ENCODE measurements around the gene LRFN3. TPM values are rescaled to one million over a fixed set of nuclear protein-coding genes. Genes with fewer than 3 reads are reported as not detected.

The LRFN3 gene
- total RNA-seq, 1 experiment from 2014 or later: 14.6 TPM

DNA sequence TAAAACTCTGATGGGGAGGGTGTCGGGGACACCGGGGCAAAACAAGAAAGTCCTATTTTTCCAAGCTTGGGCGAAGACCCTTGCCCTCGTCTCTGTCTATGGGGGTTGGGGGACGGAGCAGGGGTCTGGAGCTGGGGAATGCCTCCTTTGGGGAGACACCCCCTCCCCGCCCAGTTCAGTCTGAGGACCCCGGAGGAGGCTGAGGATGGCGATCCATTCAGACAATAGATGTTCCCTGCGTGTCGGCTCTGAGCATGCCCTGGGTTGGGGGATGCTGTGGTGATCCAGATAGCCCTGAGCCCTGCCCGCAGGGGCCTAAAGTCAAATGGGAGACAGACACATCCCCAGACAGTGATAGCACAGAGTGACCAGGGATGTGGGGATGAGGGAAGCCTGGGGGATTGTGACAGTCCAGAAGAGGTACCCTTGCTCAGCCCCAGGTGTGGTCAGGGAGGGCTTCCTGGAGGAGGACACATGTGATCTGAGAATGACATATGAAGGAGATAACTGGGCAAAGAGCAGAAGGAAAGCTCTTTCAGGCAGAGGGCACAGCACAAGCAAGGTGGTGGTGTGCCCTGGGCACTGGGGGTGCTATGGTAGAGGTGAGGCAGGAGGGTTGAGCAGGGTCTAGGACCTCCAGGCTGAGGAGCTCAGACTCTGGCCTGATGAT, 9.1 kb downstream of the LRFN3 start:
- no peak for TF ChIP-seq EZH2 (IDR thresholded peaks at IDR 0.05; ENCODE audit: borderline replicate concordance, low read depth, low read length, poor library complexity, severe bottlenecking)
- TF ChIP-seq, protein P1, sequence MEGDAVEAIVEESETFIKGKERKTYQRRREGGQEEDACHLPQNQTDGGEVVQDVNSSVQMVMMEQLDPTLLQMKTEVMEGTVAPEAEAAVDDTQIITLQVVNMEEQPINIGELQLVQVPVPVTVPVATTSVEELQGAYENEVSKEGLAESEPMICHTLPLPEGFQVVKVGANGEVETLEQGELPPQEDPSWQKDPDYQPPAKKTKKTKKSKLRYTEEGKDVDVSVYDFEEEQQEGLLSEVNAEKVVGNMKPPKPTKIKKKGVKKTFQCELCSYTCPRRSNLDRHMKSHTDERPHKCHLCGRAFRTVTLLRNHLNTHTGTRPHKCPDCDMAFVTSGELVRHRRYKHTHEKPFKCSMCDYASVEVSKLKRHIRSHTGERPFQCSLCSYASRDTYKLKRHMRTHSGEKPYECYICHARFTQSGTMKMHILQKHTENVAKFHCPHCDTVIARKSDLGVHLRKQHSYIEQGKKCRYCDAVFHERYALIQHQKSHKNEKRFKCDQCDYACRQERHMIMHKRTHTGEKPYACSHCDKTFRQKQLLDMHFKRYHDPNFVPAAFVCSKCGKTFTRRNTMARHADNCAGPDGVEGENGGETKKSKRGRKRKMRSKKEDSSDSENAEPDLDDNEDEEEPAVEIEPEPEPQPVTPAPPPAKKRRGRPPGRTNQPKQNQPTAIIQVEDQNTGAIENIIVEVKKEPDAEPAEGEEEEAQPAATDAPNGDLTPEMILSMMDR (conservative IDR thresholded peaks at IDR 0.05; ENCODE audit: low read depth, low read length): no peak
- Histone ChIP-seq H3K27ac (ENCODE audit: low read depth, low read length, poor library complexity, severe bottlenecking) (no peak overlapping the region), H3K4me1 (ENCODE audit: insufficient read depth, low read length, poor library complexity, severe bottlenecking) (no peaks in the 10 kb centered on the region), H3K9me3 (ENCODE audit: low read depth, low read length, poor library complexity, severe bottlenecking) (no peaks in the 10 kb centered on the region), H3K27me3 (replicated peaks; ENCODE audit: insufficient read depth, low read depth, low read length, poor library complexity) (no peaks in the 10 kb centered on the region), H3K36me3 (ENCODE audit: insufficient read depth, low read length, poor library complexity, severe bottlenecking) (no peaks in the 10 kb centered on the region), H3K4me3 (ENCODE audit: low read depth, low read length, poor library complexity, severe bottlenecking) (no peak overlapping the region)
- no TSS peak for BruUV-seq (replicated peaks)
- CTCF ChIA-PET: no interaction called here
- intact Hi-C loops (cut with micrococcal nuclease; ENCODE audit: unreplicated experiment): no loop called here
- DNase-seq (ENCODE audit: low spot score): no peak
- POLR2A ChIA-PET (ENCODE audit: low non-redundant PET): no interaction called here

DNA sequence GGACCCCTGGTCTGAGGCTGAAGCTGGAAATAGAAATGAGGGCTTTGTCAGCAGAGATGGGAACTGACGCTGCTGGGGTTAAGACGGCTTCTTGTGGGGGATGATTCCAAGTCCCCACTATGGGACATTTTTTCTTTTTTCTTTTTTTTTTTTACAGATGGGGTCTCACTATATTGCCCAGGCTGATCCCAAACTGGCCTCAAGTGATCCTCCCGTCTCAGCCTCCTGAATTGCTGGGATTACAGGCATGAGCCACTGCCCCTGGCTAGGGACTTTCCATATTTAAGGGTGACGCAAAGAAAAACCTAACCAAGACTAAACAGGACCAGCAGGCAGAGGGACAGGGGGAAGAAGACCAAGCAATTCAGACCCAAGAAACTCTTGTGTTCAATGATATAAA, 10.0 kb downstream of the LRFN3 start:
- TF ChIP-seq, protein P1 (conservative IDR thresholded peaks at IDR 0.05; ENCODE audit: low read depth, low read length): no peak
- TF ChIP-seq EZH2 (IDR thresholded peaks at IDR 0.05; ENCODE audit: borderline replicate concordance, low read depth, low read length, poor library complexity, severe bottlenecking): no peak
- POLR2A ChIA-PET (ENCODE audit: low non-redundant PET): no interaction called here
- BruUV-seq (replicated peaks): no TSS peak
- H3K36me3 ChIP-seq (ENCODE audit: insufficient read depth, low read length, poor library complexity, severe bottlenecking): no peaks in the 10 kb centered on the region
- no peak overlapping the region for H3K4me3 ChIP-seq (ENCODE audit: low read depth, low read length, poor library complexity, severe bottlenecking)
- intact Hi-C loops (cut with micrococcal nuclease; ENCODE audit: unreplicated experiment): no loop called here
- H3K27me3 ChIP-seq (replicated peaks; ENCODE audit: insufficient read depth, low read depth, low read length, poor library complexity): no peaks in the 10 kb centered on the region
- no peaks in the 10 kb centered on the region for H3K4me1 ChIP-seq (ENCODE audit: insufficient read depth, low read length, poor library complexity, severe bottlenecking)
- CTCF ChIA-PET: no interaction called here
- no peak overlapping the region for H3K27ac ChIP-seq (ENCODE audit: low read depth, low read length, poor library complexity, severe bottlenecking)
- no peaks in the 10 kb centered on the region for H3K9me3 ChIP-seq (ENCODE audit: low read depth, low read length, poor library complexity, severe bottlenecking)
- DNase-seq (ENCODE audit: low spot score): no peak

DNA sequence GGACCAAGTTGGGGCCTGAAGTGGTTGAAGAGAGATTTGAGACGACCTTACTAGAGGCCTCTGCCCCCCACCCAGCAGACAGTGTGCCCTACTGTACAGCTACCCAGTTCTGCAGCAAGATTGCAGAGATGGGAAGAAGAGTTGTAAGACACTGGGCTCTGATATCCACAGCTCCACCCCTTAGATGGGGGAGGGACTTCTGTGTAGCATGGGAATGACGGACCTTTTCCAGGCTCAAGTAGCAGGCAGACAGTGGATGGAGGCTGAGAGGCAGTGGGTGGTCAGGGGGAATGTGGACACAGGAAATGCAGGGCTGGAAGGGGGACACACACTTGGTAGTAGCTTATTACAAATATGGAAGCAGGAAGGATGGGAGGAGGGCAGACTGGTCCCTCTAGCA, 13.0 kb downstream of the LRFN3 start:
- POLR2A ChIA-PET (ENCODE audit: low non-redundant PET): no interaction called here
- intact Hi-C loops (cut with micrococcal nuclease; ENCODE audit: unreplicated experiment): no loop called here
- Histone ChIP-seq H3K4me1 (ENCODE audit: insufficient read depth, low read length, poor library complexity, severe bottlenecking) (no peaks in the 10 kb centered on the region), H3K9me3 (ENCODE audit: low read depth, low read length, poor library complexity, severe bottlenecking) (no peaks in the 10 kb centered on the region), H3K4me3 (ENCODE audit: low read depth, low read length, poor library complexity, severe bottlenecking) (no peak overlapping the region), H3K27me3 (replicated peaks; ENCODE audit: insufficient read depth, low read depth, low read length, poor library complexity) (no peaks in the 10 kb centered on the region), H3K36me3 (ENCODE audit: insufficient read depth, low read length, poor library complexity, severe bottlenecking) (no peaks in the 10 kb centered on the region), H3K27ac (ENCODE audit: low read depth, low read length, poor library complexity, severe bottlenecking) (no peak overlapping the region)
- TF ChIP-seq, protein P1 (conservative IDR thresholded peaks at IDR 0.05; ENCODE audit: low read depth, low read length): no peak
- no peak for TF ChIP-seq EZH2 (IDR thresholded peaks at IDR 0.05; ENCODE audit: borderline replicate concordance, low read depth, low read length, poor library complexity, severe bottlenecking)
- no peak for DNase-seq (ENCODE audit: low spot score)
- CTCF ChIA-PET: no interaction called here
- no TSS peak for BruUV-seq (replicated peaks)

Data from A673 (cell line).